Measurements from ENCODE around the gene UCP2. TPM values are rescaled to one million over a fixed set of nuclear protein-coding genes. Genes with fewer than 3 reads are reported as not detected.

UCP2 gene
- total RNA-seq, 2 donors from 2014 or later = 42.0 to 57.7 TPM

DNA sequence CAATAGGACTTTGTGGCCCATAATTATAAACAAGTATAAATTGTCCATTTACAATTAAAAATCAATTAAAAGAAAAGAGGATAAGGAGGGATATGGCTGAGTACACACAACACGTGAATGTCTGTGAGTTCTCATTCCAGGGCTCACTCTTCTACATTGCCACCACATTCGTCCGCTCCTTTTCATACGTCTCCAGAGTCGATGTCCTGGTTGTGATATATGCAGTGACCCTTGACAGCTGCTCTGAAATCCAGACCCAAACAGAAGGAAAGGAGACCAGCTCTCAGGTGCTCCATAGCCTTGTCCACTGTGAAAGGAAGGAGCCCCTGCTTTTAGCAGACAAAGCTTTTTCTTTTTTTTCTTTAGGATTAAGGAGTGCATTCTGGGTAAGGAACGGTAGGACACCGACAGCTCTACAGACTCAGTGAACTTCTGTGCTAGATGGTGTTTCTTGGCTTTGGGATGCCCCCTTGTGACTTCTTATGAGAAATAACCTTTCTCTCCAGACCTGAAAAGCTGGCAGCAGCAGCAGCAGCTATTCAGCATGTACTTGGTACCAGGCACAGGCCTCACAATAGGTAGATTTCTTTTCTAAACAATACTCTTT, 51.5 kb downstream of the UCP2 start:
- DNase-seq (ENCODE audit: low spot score) (no peak), ATAC-seq (ENCODE audit: insufficient number of reproducible peaks, low FRiP score, low read depth) (no peak)
- no peak overlapping the region for H3K4me3 ChIP-seq
- peaks cover 20% of the 10 kb centered on the region for H3K36me3 ChIP-seq
- no peak overlapping the region for H3K27ac ChIP-seq
- H3K27me3 ChIP-seq (replicated peaks; ENCODE audit: insufficient read depth) = no peaks in the 10 kb centered on the region
- no peaks in the 10 kb centered on the region for H3K4me1 ChIP-seq (ENCODE audit: control insufficient read depth in 1 of 2, low read depth in 2 of 2)
- H3K9me3 ChIP-seq = no peaks in the 10 kb centered on the region
- TF ChIP-seq, protein P1, sequence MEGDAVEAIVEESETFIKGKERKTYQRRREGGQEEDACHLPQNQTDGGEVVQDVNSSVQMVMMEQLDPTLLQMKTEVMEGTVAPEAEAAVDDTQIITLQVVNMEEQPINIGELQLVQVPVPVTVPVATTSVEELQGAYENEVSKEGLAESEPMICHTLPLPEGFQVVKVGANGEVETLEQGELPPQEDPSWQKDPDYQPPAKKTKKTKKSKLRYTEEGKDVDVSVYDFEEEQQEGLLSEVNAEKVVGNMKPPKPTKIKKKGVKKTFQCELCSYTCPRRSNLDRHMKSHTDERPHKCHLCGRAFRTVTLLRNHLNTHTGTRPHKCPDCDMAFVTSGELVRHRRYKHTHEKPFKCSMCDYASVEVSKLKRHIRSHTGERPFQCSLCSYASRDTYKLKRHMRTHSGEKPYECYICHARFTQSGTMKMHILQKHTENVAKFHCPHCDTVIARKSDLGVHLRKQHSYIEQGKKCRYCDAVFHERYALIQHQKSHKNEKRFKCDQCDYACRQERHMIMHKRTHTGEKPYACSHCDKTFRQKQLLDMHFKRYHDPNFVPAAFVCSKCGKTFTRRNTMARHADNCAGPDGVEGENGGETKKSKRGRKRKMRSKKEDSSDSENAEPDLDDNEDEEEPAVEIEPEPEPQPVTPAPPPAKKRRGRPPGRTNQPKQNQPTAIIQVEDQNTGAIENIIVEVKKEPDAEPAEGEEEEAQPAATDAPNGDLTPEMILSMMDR (IDR thresholded peaks at IDR 0.05) = no peak

DNA sequence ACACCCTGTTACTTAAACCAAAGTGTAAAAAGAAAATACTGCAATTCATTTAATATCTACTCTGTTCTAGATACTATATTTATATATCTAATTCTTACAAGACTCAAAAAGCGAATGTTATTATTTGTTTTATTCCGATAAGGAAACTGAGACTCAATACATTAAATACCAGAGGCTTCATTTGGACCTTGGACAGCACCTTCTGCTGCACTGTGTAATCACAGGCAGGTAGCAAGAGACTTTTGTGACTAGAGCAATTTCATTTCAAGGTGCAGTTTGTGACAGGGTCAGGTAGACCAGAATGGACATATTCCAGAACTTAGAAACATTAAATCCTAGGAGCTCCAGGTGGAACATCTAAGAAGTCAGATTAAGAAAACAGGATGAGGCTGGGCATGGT, 53.3 kb downstream of the UCP2 start:
- ATAC-seq (ENCODE audit: insufficient number of reproducible peaks, low FRiP score, low read depth) (no peak), DNase-seq (ENCODE audit: low spot score) (no peak)
- H3K36me3 ChIP-seq = peaks cover 28% of the 10 kb centered on the region

More for the DNA sequence above, 53.3 kb downstream of the UCP2 start:
- Histone ChIP-seq H3K9me3 (no peaks in the 10 kb centered on the region), H3K4me3 (no peak overlapping the region), H3K27ac (no peak overlapping the region), H3K4me1 (ENCODE audit: control insufficient read depth in 1 of 2, low read depth in 2 of 2) (no peaks in the 10 kb centered on the region), H3K27me3 (replicated peaks; ENCODE audit: insufficient read depth) (no peaks in the 10 kb centered on the region)
- TF ChIP-seq, protein P1 (IDR thresholded peaks at IDR 0.05) = no peak

Other genes with a start within 250 kb of the UCP2 start
- 100 to 1,000 TPM; 179 to 247 TPM for gene RAB6A, start 221.8 kb downstream of the UCP2 start, total RNA-seq
- gene MRPL48, start 195.0 kb downstream of the UCP2 start, total RNA-seq = 10 to 100 TPM in 1 of 2 donors, 1 to 10 TPM in 1; 3.8 to 18.6 TPM
- gene COA4, start 106.0 kb downstream of the UCP2 start, total RNA-seq = 10 to 100 TPM; 40.8 to 64.9 TPM
- gene PAAF1, start 105.8 kb downstream of the UCP2 start, total RNA-seq = 1 to 10 TPM; 8.7 to 8.8 TPM
- 1 to 10 TPM in 1 of 2 donors, not detected in 1; 1.8 TPM for gene DNAJB13, start 31.8 kb downstream of the UCP2 start, total RNA-seq
- gene UCP3, start 26.2 kb upstream of the UCP2 start, total RNA-seq = 10 to 100 TPM in 1 of 2 donors, under 1 TPM in 1; 0.14 to 13.9 TPM
- 10 to 100 TPM; 23.7 to 30.6 TPM for gene C2CD3, start 188.2 kb upstream of the UCP2 start, total RNA-seq
- 10 to 100 TPM; 31.2 to 37.4 TPM for gene PPME1, start 188.4 kb upstream of the UCP2 start, total RNA-seq